Measurements from ENCODE around the gene HIF1A.
A peak's percentile ranks its signal among the peaks of the same experiment; 100 is the strongest.

Gene HIF1A

DNA sequence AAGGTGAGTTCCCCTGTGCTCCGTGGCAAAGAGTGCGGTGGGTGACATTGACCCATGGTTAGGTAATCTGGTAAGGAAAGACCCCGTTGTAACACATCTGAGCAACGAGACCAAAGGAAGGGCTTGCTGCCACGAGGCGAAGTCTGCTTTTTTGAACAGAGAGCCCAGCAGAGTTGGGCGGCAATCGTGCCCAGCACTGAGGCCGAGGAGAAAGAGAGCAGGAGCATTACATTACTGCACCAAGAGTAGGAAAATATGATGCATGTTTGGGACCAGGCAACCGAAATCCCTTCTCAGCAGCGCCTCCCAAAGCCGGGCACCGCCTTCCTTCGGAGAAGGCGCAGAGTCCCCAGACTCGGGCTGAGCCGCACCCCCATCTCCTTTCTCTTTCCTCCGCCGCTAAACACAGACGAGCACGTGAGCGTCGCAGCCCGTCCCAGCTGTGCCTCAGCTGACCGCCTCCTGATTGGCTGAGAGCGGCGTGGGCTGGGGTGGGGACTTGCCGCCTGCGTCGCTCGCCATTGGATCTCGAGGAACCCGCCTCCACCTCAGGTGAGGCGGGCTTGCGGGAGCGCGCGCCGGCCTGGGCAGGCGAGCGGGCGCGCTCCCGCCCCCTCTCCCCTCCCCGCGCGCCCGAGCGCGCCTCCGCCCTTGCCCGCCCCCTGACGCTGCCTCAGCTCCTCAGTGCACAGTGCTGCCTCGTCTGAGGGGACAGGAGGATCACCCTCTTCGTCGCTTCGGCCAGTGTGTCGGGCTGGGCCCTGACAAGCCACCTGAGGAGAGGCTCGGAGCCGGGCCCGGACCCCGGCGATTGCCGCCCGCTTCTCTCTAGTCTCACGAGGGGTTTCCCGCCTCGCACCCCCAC, at the start of gene HIF1A:
Gene HIF1A (plus strand): TSS at position 684 of the 865 bp plus-strand sequence. CDS start 292 bp downstream, outside the sequence.
- TF ChIP-seq, protein P1, sequence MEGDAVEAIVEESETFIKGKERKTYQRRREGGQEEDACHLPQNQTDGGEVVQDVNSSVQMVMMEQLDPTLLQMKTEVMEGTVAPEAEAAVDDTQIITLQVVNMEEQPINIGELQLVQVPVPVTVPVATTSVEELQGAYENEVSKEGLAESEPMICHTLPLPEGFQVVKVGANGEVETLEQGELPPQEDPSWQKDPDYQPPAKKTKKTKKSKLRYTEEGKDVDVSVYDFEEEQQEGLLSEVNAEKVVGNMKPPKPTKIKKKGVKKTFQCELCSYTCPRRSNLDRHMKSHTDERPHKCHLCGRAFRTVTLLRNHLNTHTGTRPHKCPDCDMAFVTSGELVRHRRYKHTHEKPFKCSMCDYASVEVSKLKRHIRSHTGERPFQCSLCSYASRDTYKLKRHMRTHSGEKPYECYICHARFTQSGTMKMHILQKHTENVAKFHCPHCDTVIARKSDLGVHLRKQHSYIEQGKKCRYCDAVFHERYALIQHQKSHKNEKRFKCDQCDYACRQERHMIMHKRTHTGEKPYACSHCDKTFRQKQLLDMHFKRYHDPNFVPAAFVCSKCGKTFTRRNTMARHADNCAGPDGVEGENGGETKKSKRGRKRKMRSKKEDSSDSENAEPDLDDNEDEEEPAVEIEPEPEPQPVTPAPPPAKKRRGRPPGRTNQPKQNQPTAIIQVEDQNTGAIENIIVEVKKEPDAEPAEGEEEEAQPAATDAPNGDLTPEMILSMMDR (IDR thresholded peaks at IDR 0.05; ENCODE audit: low read depth, low read length, missing control alignments): no peak
- peak within 1 kb of the TSS; percentile 80 for H3K4me3 ChIP-seq (ENCODE audit: low read depth, low read length)
- DNase-seq (ENCODE audit: low read depth): peak; percentile 96

DNA sequence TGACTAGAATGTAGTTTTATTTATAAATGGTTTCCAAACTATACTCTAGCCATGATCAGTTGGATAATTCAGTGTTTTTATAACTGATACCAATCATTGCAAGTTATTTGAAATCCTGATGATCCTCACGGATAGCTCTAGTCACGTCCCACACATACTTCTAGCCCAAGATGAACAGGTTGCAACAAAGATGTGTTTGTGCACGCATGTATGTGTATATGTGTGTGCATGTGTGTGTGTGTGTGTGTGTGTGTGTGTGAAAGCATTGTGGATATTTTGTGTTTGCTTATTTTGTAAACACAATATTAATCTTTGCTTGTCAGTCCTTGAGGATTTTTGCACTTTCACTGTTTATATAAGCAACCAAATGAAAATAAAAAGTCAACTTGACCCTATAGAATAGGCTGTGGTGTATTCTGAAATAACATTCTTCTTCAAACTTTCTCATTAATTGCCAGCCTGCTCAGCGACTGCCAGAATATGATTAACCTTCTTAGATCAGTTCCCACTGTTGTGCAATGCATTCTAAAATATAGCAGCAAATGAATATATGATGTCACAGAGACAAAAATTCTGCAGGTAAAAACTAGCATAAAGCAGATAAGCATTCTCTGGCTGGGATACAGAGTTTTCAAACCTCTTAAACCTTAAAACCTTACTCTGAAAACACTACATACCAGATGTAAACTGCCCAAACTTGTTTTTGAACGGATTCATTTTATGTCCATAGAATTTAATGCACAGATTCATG, 48.8 kb upstream of the HIF1A start:
- no peak for DNase-seq (ENCODE audit: low read depth)
- TF ChIP-seq, protein P1 (IDR thresholded peaks at IDR 0.05; ENCODE audit: low read depth, low read length, missing control alignments): no peak
- H3K4me3 ChIP-seq (ENCODE audit: low read depth, low read length): no peak overlapping the region

DNA sequence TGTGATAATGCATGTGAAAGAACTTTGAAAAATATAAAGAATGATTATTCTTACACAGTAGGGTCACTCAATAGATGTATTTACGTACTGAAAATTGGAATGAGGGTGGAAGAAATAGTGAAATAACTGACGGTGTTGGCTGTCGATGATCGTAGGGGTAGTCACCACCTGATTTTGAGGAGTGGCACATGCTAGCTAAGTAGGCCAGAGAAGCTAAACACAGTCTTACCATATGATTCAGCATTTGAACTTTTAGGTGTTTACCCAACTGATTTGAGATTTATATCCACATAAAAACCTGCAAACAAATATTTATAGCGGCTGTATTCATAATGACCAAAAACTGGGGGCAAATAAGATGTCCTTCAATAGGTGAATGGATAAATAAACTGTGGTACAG, 47.6 kb upstream of the HIF1A start:
- H3K4me3 ChIP-seq (ENCODE audit: low read depth, low read length): no peak overlapping the region
- no peak for DNase-seq (ENCODE audit: low read depth)
- TF ChIP-seq, protein P1 (IDR thresholded peaks at IDR 0.05; ENCODE audit: low read depth, low read length, missing control alignments): no peak

DNA sequence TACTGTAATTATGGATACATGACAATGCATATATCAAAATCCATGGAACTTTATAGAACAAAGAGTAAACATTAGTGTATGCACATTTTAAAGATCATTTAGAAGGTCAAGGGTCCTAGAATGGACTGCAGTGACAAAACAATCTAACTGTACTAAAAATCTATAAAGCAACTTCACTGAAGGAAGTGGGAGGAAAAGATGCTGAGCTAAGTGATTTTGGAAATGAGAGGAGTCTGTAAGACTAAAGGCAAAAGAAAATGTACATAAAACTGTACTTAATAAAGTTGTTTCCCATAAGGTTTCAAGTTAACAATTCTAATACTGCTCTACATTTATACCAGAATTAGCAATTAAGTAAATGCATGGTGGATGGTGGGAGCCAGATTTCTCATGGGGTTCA, 46.9 kb upstream of the HIF1A start:
- TF ChIP-seq, protein P1 (IDR thresholded peaks at IDR 0.05; ENCODE audit: low read depth, low read length, missing control alignments): no peak
- no peak overlapping the region for H3K4me3 ChIP-seq (ENCODE audit: low read depth, low read length)
- DNase-seq (ENCODE audit: low read depth): no peak

DNA sequence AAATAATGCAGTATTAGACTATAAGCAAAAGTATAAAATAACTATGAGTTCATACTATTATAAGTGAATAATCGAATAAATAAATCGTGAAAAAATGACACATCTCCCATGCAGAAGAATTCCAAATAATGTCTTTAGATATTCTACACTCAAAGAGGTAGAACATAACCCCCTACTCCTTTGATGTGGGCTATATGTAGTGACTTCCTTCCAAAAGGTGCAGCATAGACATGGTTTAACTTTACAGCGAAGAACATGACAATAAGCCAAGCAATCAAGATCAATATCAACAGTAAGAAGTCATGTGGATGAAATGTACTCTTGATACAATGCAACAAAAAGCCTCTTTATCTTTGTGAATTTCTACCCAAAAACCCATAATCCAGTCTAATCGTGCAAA, 46.0 kb upstream of the HIF1A start:
- DNase-seq (ENCODE audit: low read depth): no peak
- TF ChIP-seq, protein P1 (IDR thresholded peaks at IDR 0.05; ENCODE audit: low read depth, low read length, missing control alignments): no peak
- no peak overlapping the region for H3K4me3 ChIP-seq (ENCODE audit: low read depth, low read length)

DNA sequence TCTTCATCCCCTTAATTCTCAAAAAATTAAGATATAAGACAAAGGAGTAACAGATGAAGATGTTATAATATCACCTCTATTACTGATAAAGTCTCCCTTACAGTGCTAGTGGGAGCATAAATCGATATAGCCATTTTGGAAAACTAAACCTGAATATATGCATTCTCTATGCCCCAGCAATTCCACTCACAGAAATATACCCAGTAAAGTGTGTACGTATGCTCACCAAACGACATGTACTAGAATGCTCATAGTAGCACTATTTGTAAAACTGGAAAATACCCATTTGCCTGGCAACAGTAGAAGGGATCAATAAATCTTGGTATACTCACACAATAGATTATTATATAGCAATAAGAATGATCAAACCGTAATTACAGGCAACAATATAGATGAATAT, 44.0 kb upstream of the HIF1A start:
- no peak for DNase-seq (ENCODE audit: low read depth)
- no peak overlapping the region for H3K4me3 ChIP-seq (ENCODE audit: low read depth, low read length)
- TF ChIP-seq, protein P1 (IDR thresholded peaks at IDR 0.05; ENCODE audit: low read depth, low read length, missing control alignments): no peak

Data from GM12864 (cell line).